ENCODE measurements around the gene PKM.

- TF ChIP-seq CTCF (IDR thresholded peaks at IDR 0.05) (no peak), POLR2A (IDR thresholded peaks at IDR 0.05) (no peak), EP300 (IDR thresholded peaks at IDR 0.05) (no peak)
These were observed 42.0 kb upstream of the PKM start for GRCh38 chr15:72272997-72273352.

All from gastroesophageal sphincter (tissue), 3 donors.